ENCODE results near the gene EIF3B.

EIF3B gene

GRCh38 chr7:2373124-2373556 lies 18.5 kb downstream of the EIF3B start:
- Histone ChIP-seq H3K36me3 (replicated peaks; ENCODE audit: insufficient read depth, low read length) (peaks cover 46% of the 10 kb centered on the region), H4K20me1 (ENCODE audit: insufficient read depth, low read length) (0 out of 2 replicates have a peak, but pooled peaks cover 5% of the 10 kb centered on the region), H3K4me1 (ENCODE audit: low read length) (no peaks in the 10 kb centered on the region)

GRCh38 chr7:2373646-2374045 lies 19.0 kb downstream of the EIF3B start:
- Histone ChIP-seq H3K79me2 (ENCODE audit: low read length) (peaks cover 89% of the 10 kb centered on the region), H3K4me2 (ENCODE audit: low read depth, low read length) (no peak overlapping the region), H3K4me1 (ENCODE audit: low read length) (no peaks in the 10 kb centered on the region), H3K36me3 (replicated peaks; ENCODE audit: insufficient read depth, low read length) (peaks cover 43% of the 10 kb centered on the region), H3K9me3 (replicated peaks; ENCODE audit: insufficient read depth, low read length) (no peaks in the 10 kb centered on the region), H3K9me2 (replicated peaks; ENCODE audit: insufficient read depth, low read length) (no peaks in the 10 kb centered on the region), H3K9ac (ENCODE audit: low read length) (no peak overlapping the region), H4K20me1 (ENCODE audit: insufficient read depth, low read length) (0 out of 2 replicates have a peak, but pooled peaks cover 5% of the 10 kb centered on the region), H3K27me3 (replicated peaks; ENCODE audit: insufficient read depth, low read length) (no peaks in the 10 kb centered on the region), H3F3A (ENCODE audit: insufficient read depth, low read length) (no peaks in the 10 kb centered on the region; the same call in 1 of the 2 replicates), H3K27ac (ENCODE audit: low read length) (no peak overlapping the region), H3K4me3 (ENCODE audit: low read length) (no peak overlapping the region), H2AFZ (ENCODE audit: low read length) (no peak overlapping the region)
- TF ChIP-seq EZH2phosphoT487 (IDR thresholded peaks at IDR 0.05; ENCODE audit: low read length) (no peak), CTCF (IDR thresholded peaks at IDR 0.05; ENCODE audit: low read length) (no peak), EZH2 (optimal IDR thresholded peaks at IDR 0.05; ENCODE audit: low read depth, low read length) (no peak)
- DNase-seq: no peak

More at GRCh38 chr7:2373124-2373556, 18.5 kb downstream of the EIF3B start:
- Histone ChIP-seq H2AFZ (ENCODE audit: low read length) (no peak overlapping the region), H3K27me3 (replicated peaks; ENCODE audit: insufficient read depth, low read length) (no peaks in the 10 kb centered on the region), H3K27ac (ENCODE audit: low read length) (no peak overlapping the region), H3F3A (ENCODE audit: insufficient read depth, low read length) (no peaks in the 10 kb centered on the region; the same call in 1 of the 2 replicates), H3K9me2 (replicated peaks; ENCODE audit: insufficient read depth, low read length) (no peaks in the 10 kb centered on the region), H3K4me2 (ENCODE audit: low read depth, low read length) (no peak overlapping the region), H3K79me2 (ENCODE audit: low read length) (peaks cover 91% of the 10 kb centered on the region), H3K4me3 (ENCODE audit: low read length) (no peak overlapping the region), H3K9me3 (replicated peaks; ENCODE audit: insufficient read depth, low read length) (no peaks in the 10 kb centered on the region), H3K9ac (ENCODE audit: low read length) (no peak overlapping the region)
- DNase-seq: no peak
- TF ChIP-seq CTCF (IDR thresholded peaks at IDR 0.05; ENCODE audit: low read length) (no peak), EZH2 (optimal IDR thresholded peaks at IDR 0.05; ENCODE audit: low read depth, low read length) (no peak), EZH2phosphoT487 (IDR thresholded peaks at IDR 0.05; ENCODE audit: low read length) (no peak)

- Histone ChIP-seq H3K9me3 (replicated peaks; ENCODE audit: insufficient read depth, low read length) (no peaks in the 10 kb centered on the region), H3K4me1 (ENCODE audit: low read length) (no peaks in the 10 kb centered on the region), H3K4me3 (ENCODE audit: low read length) (no peak overlapping the region), H3K4me2 (ENCODE audit: low read depth, low read length) (no peak overlapping the region), H3K27me3 (replicated peaks; ENCODE audit: insufficient read depth, low read length) (no peaks in the 10 kb centered on the region), H2AFZ (ENCODE audit: low read length) (no peak overlapping the region), H3K9me2 (replicated peaks; ENCODE audit: insufficient read depth, low read length) (no peaks in the 10 kb centered on the region), H4K20me1 (ENCODE audit: insufficient read depth, low read length) (0 out of 2 replicates have a peak, but pooled peaks cover 5% of the 10 kb centered on the region), H3K36me3 (replicated peaks; ENCODE audit: insufficient read depth, low read length) (peaks cover 44% of the 10 kb centered on the region), H3K9ac (ENCODE audit: low read length) (no peak overlapping the region), H3F3A (ENCODE audit: insufficient read depth, low read length) (no peaks in the 10 kb centered on the region), H3K27ac (ENCODE audit: low read length) (no peak overlapping the region), H3K79me2 (ENCODE audit: low read length) (peaks cover 89% of the 10 kb centered on the region)
- no peak for TF ChIP-seq CTCF (IDR thresholded peaks at IDR 0.05; ENCODE audit: low read length)
- no peak for TF ChIP-seq EZH2 (optimal IDR thresholded peaks at IDR 0.05; ENCODE audit: low read depth, low read length)
- TF ChIP-seq EZH2phosphoT487 (IDR thresholded peaks at IDR 0.05; ENCODE audit: low read length): no peak
- DNase-seq: no peak
Observed at GRCh38 chr7:2374401-2374800, 19.8 kb downstream of the EIF3B start.

All from MM.1S (cell line).